HG03108 (cell line): ENCODE data around the gene TRPM3.
"Not testable (repeated sequence)": the region's sequence is repeated elsewhere in the genome, so short reads cannot be mapped to it uniquely, and the experiment has no call there.

ENCODE experiments used
- ATAC-seq: cut with Tn5 transposase; IDR thresholded peaks from one replicate; pipeline ENCODE4 v1.9.1; 2021; ENCODE audit warnings: moderate library complexity; ENCODE audit not compliant: unreplicated experiment

Gene TRPM3

GRCh38 chr9:70679845-70680244 lies 441.6 kb downstream of the TRPM3 start:
- ATAC-seq, result no peak

- ATAC-seq, result no peak
These were observed 443.3 kb downstream of the TRPM3 start for GRCh38 chr9:70678153-70678552.

- no peak for ATAC-seq
These were observed 444.2 kb downstream of the TRPM3 start for GRCh38 chr9:70677055-70677735.

GRCh38 chr9:70675868-70676370 lies 445.5 kb downstream of the TRPM3 start:
- ATAC-seq, result no peak

- ATAC-seq, result no peak
These were observed 447.6 kb downstream of the TRPM3 start for GRCh38 chr9:70673844-70674243.

GRCh38 chr9:70672161-70672649 lies 449.2 kb downstream of the TRPM3 start:
- ATAC-seq, result no peak

- ATAC-seq, result no peak
These were observed 452.7 kb downstream of the TRPM3 start for GRCh38 chr9:70668751-70669150.

GRCh38 chr9:70658765-70659164 lies 462.7 kb downstream of the TRPM3 start:
- no peak for ATAC-seq

- ATAC-seq, result no peak
These were observed 465.1 kb downstream of the TRPM3 start for GRCh38 chr9:70656281-70656680.

- no peak for ATAC-seq
These were observed 467.3 kb downstream of the TRPM3 start for GRCh38 chr9:70654144-70654543.

- not testable (repeated sequence) for ATAC-seq
These were observed 476.8 kb downstream of the TRPM3 start for GRCh38 chr9:70644627-70645026.

GRCh38 chr9:70642341-70642740 lies 479.1 kb downstream of the TRPM3 start:
- no peak for ATAC-seq

- ATAC-seq, result no peak
These were observed 479.8 kb downstream of the TRPM3 start for GRCh38 chr9:70641631-70642030.

- no peak for ATAC-seq
These were observed 480.4 kb downstream of the TRPM3 start for GRCh38 chr9:70641031-70641430.

- ATAC-seq, result no peak
These were observed 481.3 kb downstream of the TRPM3 start for GRCh38 chr9:70639853-70640814.

- ATAC-seq, result no peak
These were observed 485.6 kb downstream of the TRPM3 start for GRCh38 chr9:70635790-70636189.

- ATAC-seq, result no peak
These were observed 486.7 kb downstream of the TRPM3 start for GRCh38 chr9:70634696-70635095.

GRCh38 chr9:70630971-70631370 lies 490.4 kb downstream of the TRPM3 start:
- no peak for ATAC-seq

GRCh38 chr9:70629080-70629685 lies 492.2 kb downstream of the TRPM3 start:
- ATAC-seq, result not testable (repeated sequence)

GRCh38 chr9:70625078-70625477 lies 496.3 kb downstream of the TRPM3 start:
- no peak for ATAC-seq

GRCh38 chr9:70618784-70619183 lies 502.6 kb downstream of the TRPM3 start:
- no peak for ATAC-seq
